GM10847 (cell line): Measurements from ENCODE around the gene CCNB1.
A peak's percentile ranks its signal among the peaks of the same experiment; 100 is the strongest.

Experiments
- POLR2A ChIP-seq: IDR thresholded peaks from 2 replicates; pipeline ENCODE4 v1.6.1; 2011; ENCODE audit not compliant: insufficient read length; ENCODE audit errors: extremely low read depth

CCNB1 gene

GRCh38 chr5:69170495-69170894, 3.5 kb downstream of the CCNB1 start:
- no peak for TF ChIP-seq POLR2A

- no peak for TF ChIP-seq POLR2A
Measured at GRCh38 chr5:69170969-69171368, 4.0 kb downstream of the CCNB1 start.

DNA sequence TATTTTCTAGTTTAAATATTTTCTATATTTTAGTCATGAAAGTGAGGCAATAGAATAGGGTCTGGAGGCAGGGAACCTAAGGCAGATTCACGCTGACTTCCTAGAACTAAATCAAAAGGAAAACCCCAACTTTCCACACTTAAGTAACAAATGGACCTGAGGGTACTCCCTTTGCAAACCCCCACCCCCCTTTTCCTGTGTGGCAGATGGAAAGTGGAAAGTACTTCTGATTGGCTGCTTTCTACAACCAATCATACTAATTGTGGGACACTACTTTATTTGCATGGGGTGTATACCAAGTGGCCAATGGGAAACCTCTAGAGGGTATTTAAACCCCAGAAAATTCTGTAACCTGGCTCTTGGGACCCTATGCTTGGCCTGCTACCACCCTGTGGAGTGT, 17.7 kb downstream of the CCNB1 start:
- no peak for TF ChIP-seq POLR2A

GRCh38 chr5:69187342-69187741, 20.4 kb downstream of the CCNB1 start:
- no peak for TF ChIP-seq POLR2A

GRCh38 chr5:69188811-69189161, 21.8 kb downstream of the CCNB1 start:
- no peak for TF ChIP-seq POLR2A

- TF ChIP-seq POLR2A = peak; percentile 41
Measured at GRCh38 chr5:69189162-69190086, 22.5 kb downstream of the CCNB1 start, which contains the start of gene CENPH. Gene CENPH (plus strand): TSS chr5:69189583. CDS start chr5:69189635, 52 bp downstream.

GRCh38 chr5:69202497-69202896, 35.5 kb downstream of the CCNB1 start:
- no peak for TF ChIP-seq POLR2A

DNA sequence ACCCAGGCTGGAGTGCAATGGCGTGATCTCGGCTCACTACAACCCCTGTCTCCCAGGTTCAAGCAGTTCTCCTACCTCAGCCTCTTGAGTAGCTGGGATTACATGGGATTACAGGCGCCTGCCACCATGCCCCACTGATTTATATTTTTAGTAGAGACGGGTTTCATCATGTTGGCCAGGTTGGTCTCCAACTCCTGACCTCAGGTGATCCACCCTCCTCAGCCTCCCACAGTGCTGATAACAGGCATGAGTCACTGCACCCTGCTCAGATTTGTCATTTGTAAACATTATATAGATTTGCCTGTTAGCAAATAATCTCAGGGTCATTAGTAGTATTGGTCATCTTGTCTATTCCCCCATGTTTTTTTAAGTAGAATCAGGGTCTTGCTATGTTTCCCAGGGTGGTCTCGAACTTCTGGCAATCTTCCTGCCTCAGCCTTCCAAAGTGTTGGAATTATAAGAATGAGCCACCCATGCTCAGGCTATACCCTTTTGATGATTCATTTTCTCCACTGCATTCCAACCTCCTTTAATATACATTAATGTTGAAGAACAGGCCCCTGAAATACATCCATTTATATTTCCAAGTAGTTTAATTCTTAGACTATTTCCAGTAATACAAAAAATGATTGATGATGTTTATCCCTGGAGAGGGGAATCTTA, 39.7 kb downstream of the CCNB1 start:
- TF ChIP-seq POLR2A = no peak

DNA sequence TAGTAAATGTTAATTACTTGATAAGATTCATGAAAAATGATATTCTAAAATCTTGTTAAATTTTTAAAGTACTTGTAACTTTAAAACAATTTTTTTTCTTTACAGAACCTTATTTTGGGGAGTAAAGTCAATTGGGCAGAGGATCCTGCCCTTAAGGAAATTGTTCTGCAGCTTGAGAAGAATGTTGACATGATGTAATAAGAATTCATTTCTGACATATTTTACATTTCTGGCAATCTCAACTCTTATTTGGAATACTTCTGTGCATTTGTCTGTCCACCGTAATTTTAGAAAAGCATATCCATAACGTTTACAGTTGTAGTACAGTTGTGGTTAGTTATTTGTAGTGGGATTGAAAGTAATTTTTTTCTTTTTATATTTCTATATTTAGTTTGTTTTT, 42.7 kb downstream of the CCNB1 start:
- no peak for TF ChIP-seq POLR2A

DNA sequence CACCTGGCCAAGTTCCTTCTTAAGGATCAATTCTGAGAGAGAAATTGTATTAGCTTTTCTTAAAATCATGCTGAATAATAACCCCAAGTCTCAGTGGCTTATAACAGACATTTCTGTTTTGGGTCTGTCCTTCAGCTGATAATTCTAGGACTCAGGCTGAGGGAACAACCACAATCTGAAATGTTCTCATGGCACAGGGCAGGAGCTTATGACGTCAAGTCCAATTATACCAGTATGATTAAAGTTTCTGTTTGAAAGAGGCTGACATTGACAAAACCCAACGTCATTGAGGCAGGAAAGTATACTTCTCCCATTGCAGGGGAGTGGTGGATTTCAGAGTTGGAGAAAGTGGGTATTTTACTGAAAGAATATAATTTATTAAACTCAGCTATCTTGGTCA, 44.2 kb downstream of the CCNB1 start:
- TF ChIP-seq POLR2A = no peak

GRCh38 chr5:69212022-69212421, 45.1 kb downstream of the CCNB1 start:
- no peak for TF ChIP-seq POLR2A

DNA sequence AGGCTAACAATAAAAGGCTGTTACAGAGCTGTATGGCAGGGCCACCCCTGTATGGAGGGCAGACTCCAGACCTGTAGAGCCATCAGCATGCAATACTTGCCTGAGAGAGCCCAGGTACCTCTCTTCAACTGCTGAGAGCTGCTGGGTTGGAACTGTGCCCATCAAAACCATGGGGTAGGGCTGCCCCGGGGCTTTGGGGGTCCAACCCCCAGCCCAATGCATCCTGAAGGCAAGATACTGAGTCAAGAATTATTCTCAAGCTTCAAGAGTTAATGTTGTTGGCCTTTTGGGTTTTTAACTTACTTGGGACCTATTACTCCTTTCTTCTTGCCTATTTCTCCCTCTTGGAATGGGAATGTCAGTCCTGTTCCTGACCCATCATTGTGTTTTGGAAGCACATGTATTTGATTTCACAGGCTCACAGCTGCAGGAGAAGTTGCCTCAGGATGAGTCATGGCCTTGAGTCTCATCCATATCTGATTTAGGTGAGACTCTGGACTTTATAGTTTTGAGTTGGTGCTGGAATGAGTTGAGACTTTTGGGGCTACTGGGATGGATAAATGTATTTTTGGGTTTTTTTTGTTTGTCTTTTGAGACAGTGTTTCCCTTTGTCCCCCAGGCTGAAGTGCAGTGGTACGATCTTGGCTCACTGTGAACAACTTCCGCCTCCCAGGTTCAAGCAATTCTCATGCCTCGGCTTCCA, 46.7 kb downstream of the CCNB1 start:
- no peak for TF ChIP-seq POLR2A

- TF ChIP-seq POLR2A = no peak
Measured at GRCh38 chr5:69217151-69217511, 50.2 kb downstream of the CCNB1 start.

DNA sequence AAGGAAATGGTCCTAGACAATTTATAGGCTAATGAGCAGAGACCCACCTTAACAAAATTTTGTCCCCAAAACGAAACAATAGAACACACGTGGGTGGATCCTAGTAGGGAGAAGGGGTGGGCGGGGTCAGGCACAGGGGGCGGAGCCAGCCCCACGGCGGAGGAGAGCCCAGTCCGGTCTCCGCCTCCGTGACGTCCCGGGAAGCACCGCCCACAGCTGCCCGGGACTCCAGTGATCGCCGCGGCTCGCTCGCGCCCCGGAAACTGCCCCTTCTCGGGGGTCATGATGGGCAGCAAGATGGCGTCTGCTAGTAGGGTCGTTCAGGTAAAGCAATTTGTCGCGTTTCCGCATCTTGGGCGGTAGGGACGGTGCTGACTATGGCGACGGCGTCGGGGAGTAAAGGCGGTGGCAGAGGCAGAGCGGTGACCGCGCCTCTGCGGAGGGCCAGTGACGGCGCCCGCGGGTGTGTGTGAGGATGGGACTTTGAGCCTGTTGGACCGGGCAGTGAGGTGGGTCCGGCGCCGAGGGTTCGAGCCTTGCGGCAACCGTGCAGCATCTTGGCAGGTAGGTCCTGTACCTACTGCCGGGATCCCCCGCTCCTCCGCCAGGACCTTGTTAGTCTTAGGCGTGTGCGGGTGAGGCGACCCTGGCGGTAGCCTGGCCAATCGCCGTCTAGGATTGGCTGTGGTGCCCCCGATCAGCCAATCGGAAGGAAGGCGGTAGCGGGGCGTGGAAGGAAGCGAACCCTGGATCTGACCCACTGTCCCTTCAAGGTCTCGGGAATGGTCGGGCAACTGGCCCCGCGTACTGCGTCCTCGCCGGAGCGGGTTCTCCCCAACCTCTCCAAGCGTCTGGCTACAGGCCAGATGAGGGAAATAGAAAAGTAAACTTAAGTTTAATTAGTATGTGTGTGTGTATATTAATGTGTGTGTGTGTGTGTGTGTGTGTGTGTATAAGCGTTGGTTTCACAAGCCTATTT, 50.9 kb downstream of the CCNB1 start:
- peak; percentile 54 for TF ChIP-seq POLR2A

- TF ChIP-seq POLR2A = no peak
Measured at GRCh38 chr5:69219939-69220338, 53.0 kb downstream of the CCNB1 start.
